ENCODE measurements around the gene EDARADD.
"Not testable (repeated sequence)": the region's sequence is repeated elsewhere in the genome, so short reads cannot be mapped to it uniquely, and the experiment has no call there.

EDARADD gene

DNA sequence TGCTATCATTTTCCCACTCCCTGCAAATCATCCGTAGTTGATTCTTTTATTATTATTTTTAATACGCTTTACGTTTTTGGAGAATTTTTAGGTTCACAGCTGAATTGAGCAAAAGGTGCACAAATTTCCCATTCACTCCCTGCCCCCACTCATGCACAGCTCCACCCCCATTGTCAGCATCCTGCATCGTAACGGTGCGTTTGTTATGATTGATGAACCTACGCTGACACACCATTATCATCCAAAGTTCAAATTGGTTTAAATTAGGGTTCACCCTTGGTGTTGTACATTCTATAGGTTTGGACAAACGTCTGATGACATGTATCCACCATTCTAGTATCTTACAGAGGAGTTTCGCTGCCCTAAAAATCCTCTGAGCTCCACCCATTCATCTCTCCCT lies 44.5 kb downstream of the EDARADD start:
- DNase-seq (ENCODE audit: low read depth) = no peak

DNA sequence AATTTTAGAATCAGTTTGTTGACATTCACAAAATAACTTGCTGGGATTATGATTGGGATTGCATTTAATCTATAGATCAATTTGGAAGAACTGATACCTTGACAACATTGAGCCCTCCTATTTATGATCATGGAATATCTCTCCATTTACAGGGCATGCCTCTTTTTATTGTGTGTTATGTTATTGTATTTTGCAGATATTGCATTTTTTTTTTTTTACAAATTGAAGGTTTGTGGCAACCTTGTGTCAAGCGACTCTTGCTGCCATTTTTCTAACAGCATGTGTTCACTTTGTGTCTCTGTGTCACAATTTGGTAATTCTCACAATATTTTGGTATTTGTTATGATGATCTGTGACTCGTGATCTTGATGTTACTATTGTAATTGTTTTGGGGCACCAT lies 46.3 kb downstream of the EDARADD start:
- no peak for DNase-seq (ENCODE audit: low read depth)

DNA sequence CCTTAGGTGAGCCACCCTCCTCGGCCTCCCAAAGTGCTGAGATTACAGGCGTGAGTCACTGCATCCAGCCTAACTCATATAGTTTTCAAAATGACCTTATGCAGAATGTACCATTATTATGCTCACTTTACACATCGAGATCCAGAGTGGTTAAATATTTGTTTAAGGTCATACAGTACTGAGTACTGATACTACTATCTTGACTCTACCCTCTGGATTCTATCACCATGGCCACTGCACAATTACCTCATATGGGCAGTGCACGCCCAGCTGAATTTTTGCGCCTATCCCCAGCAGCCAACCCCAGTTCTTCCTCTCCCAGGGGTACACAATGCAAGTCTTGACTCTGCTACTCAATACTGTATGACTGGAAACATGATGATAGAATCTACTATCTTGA lies 56.7 kb downstream of the EDARADD start:
- no peak for DNase-seq (ENCODE audit: low read depth)

DNA sequence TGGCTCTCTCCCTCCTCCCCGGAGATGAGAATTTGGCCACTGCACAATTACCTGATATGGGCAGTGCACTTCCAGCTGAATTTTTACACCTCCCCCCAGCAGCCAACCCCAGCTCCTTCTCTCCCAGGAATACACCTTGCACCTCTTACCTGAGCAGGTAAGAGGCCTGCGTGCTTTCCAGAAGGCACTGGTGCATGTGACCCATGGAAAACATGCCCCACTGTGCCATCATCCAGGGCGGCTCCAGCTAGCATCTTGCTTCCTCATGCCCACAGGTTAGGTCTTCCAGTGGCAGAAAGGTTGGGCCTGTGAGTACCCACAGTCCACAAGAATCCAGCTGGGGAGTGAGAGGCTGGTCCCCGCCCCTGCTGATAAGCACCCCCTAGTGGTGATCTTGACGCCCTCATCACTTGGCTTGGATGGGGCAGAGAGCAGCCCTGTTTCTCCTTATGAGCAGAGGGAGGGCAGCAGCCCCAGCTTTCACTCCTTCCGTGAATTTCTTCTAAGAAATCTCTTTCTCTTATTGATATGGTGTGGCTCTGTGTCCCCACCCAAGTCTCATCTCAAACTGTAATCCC lies 57.8 kb downstream of the EDARADD start:
- peak; percentile 15 for DNase-seq (ENCODE audit: low read depth)

DNA sequence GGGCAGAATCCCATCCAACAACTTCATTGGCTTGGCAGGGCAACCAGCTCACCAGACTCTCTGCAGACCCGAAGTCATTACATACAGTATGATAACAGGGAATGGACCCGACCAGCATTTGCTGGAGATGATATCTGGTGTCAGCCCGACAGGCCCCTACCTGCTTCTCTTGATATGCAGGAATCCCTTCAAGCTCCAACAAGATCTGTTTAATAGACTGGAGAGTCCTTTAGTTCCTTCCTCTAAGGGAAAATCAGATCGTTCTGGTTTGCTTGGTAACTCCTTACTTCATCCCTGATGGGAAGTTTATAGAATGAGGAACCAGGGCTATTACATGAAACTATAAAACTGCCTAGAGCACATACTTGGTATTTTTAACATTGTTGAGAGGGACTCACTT lies 61.2 kb downstream of the EDARADD start:
- no peak for DNase-seq (ENCODE audit: low read depth)

DNA sequence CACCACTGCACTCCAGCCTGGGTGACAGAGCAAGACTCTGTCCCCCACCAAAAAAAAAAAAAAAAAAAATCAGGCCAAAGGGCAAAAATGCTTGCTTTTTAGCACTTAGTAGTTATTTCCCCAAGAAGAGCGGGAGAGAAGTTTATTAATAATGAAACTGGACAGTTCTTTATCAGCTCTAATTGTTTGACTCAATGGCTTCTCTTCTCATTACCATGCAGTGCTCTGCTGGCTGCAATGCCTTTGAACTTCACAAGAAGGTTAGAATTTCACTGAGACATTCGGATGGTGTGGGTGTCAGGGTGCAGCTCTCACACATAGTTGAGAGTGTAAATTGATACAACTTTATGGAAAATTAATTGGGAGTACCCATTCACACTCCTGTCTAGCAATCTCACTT lies 63.7 kb downstream of the EDARADD start:
- DNase-seq (ENCODE audit: low read depth) = no peak

DNA sequence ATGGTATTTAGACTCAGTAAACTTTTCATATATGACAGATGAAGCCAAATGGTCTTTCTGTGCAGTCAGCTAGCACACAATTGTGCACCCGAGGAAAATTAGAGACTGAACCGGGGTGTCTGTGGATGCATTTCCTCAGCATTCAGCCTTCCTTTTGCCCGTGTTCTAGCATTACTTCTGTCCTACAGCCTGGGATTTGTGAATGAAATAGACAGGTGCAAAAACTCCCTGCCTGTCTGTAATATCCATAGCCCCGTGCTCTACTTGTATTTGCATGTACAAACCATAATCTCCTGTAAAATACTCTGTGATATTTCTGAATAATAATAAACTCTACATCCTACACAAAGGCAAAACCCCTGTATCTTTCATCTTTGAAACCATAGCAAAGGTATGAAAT lies 64.9 kb downstream of the EDARADD start:
- DNase-seq (ENCODE audit: low read depth) = no peak

DNA sequence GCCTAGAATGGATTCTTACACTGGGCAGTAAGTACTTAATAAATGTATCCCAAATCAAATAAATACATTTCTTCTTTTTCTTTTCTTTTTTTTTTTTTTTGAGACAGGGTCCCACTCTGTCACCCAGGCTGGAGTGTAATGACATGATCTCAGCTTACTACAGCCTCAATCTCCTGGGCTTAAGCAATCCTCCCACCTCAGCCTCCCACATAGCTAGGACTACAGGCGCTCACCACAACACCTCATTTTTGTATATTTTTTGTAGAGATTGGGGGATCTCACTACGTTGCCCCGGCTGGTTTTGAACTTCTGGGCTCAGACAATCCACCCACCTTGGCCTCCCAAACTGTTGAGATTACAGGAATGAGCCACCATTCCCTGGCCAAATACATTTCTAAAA lies 66.0 kb downstream of the EDARADD start:
- no peak for DNase-seq (ENCODE audit: low read depth)

DNA sequence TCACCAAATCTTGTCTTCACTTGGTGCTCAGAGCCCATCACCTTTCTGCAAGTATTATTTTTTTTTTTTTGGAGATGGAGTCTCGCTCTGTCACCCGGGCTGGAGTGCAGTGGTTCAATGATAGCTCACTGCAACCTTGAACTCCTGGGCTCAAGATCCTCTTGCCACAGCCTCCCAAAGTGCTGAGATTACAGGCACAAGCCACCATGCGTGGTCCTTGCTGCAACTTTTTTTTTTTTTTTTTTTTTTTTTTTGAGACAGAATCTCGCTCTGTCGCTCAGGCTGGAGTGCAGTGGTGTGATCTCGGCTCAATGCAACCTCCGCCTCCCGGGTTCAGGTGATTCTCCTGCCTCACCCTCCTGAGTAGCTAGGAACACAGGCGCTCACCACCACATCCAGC lies 70.1 kb downstream of the EDARADD start:
- not testable (repeated sequence) for DNase-seq (ENCODE audit: low read depth)

DNA sequence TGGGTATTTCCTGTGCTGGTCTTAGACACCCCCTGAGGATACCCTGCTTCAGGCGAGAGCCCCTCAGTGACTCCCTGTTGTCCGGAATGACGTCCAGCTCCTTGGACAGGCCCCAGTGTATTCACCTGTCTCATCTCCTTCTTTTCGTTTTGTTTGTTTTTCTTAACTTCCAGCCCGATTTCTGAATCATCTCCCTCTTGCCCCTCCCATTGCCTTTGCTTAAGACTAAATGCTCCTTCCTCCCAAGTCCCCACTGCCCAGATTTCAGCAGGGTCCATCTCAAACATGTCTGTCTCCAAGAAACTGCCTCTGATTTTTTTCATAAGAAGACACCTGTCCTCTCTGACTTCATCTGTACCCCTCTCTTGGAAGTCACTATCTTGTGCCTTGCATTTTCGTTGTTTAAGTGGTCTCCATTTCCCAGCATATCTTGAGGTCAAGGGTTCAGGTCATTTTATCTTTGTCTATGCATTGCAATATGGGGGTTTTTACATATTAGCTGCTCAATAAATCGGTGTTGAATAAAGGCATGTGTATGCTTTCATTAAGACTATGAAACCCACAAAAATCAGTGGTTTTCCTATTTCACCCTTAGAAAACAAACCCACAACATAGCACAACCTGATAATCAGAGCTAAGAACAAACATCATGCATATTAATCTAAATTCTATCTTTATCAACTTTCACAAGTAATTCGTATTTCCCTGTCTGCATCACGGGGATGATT lies 71.3 kb downstream of the EDARADD start:
- no peak for DNase-seq (ENCODE audit: low read depth)

DNA sequence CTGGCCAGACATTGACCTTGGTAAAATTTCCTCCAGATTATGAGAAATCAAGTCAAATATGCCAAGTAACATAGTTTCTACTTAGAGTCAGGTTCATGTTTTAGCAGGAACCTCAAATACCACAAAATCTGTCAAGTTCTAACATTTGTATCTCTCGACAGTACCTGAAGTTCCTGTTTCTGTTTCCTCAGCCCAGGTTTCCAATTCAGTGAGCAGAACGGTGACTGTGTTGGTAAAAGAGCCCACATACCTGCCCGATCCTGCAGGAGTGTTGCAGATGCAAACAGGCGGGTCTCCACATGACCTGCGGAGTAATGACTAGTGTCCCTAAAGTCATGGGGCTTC lies 71.8 kb downstream of the EDARADD start:
- no peak for DNase-seq (ENCODE audit: low read depth)

DNA sequence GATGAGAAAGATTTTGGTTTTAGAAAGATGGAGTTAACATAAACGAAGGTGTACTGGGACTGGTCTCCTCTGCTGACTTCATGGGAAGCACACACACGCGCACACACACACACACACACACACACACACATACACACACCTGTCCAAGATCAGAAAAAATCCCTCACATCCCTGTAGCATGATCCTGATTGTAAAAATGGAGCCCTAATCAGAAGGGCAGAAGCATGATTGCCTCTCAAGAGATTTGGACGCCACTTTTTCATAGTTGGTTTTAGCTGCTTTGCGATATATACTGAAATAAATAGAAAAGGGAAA lies 73.2 kb downstream of the EDARADD start:
- no peak for DNase-seq (ENCODE audit: low read depth)

DNA sequence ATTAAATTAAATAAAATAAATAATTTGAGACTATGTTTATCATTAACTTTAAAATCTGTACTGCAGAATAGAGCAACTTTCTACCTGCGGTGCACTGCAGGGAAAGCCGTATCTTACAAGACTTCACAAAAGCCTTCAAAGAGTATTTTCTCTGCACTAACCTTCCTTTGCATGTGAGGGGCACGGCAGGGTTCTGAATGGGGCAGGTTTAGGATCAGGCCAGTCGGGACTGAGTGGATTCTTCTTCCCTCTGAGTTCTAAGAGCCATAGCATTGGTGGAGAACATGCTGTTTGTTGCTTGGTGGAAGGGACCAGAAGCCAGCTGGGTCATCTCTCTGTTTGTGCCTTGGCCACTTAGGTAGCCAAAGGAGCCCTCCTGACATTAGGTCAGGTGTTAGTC lies 74.5 kb downstream of the EDARADD start:
- DNase-seq (ENCODE audit: low read depth) = no peak

DNA sequence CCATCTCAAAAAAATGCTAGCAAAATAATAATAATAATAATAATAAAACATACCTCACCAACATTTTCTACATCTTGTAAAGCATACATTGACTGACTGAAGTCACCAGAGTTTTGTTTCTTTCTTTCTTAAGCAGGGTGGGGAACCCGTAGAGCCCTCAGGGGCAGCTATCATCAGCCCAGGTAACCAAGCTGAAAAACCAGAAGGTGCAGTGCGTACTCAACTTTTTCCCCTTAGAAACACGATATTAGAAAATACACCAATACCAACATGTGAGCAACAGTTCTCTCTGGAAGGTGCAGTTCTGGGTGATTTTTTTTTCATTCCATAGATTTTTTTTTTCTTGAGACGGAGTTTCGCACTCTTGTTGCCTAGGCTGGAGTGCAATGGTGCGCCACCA lies 75.4 kb downstream of the EDARADD start:
- DNase-seq (ENCODE audit: low read depth) = no peak

DNA sequence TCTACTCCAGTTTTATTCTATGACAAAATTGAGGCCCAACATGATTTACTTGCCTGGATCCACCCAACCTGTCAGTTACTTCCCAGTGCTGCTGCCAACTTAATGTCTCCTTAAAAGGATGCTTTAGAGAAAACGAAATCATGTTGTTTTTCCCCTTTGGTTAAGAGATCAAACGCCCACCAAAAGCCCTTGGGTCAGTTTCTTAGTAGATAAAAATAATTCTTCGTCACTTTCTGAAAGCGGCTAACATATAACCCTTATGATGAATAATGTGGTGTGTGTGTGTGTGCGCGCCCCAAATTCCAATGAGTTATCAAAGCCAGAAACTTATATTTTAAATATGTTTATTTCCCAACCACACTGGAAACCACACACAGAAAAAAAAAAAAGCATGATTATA lies 77.0 kb downstream of the EDARADD start:
- no peak for DNase-seq (ENCODE audit: low read depth)

DNA sequence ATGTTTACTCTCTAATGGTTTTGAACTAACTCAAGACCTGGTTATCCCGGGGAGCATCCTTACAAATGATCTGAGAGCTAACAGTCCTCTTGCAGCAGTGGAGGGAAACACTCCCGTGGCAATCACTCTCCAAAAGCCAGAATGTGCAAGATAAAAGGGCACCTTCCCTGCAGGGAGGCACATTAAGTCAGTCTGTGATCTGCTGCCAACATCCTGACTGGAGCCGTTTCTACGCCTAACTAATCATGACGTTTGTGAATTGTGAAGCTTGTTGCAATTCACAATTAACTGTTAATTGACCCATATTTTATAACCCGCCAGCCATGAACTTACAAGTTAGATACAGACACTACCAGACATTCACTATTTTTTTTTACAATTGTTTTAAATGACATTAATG lies 77.6 kb downstream of the EDARADD start:
- no peak for DNase-seq (ENCODE audit: low read depth)

DNA sequence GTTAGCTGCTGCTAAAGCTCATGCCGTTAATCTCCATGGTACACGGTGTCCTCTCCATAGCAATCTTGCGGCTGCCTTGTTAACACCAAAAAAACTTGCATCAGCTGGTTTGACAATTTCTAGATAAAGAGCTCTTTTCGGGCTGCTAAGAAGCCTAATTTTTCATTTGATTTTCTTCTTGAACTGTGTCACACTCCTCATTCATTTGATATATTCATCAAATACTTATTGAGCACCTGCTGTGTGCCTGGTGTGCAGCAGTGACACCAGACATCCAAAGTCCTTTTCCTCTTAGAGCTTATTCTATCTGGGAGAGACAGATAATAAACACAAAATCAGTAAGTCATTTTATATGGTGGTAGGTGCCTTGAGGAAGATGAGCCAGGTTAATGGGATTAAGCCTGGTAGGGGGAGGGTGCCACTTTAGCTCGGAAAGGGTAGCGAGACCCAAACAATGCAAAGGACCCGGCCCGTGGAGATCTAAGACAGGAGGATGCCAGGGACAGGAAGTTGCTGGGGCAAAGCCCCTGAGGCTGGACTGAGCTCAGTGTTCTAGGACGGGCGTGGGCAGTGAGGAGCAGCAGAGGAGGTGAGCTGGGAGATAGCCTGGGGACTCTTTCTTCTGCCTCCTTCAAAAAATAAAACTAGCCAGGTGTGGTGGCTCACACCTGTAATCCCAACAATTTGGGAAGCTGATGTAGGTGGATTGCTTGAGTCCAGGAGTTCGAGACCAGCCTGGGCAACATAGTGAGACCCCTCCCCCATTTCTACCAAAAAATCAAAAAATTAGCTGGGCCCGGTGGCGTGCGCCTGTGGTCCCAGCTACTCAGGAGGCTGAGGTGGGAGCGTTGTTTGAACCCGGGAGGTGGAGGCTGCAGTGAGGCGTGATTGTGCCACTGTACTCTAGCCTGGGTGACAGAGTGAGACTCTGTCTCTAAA lies 79.0 kb downstream of the EDARADD start:
- no peak for DNase-seq (ENCODE audit: low read depth)

DNA sequence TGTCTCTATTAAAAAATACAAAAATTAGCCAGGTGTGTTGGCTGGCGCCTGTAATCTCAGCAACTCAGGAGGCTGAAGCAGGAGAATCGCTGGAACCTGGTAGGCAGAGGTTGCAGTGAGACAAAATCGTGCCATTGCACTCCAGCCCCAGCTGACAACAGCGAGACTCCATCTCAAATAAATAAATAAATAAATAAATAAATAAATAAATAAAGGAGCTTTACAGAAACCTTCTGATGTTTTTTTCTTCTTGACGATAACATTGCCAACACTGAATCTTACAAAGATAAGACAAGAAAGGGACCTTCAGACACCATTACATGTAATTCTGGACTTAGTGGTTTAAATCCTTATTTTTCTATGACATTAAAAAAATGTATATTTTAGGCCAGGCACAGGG lies 81.9 kb downstream of the EDARADD start:
- no peak for DNase-seq (ENCODE audit: low read depth)

DNA sequence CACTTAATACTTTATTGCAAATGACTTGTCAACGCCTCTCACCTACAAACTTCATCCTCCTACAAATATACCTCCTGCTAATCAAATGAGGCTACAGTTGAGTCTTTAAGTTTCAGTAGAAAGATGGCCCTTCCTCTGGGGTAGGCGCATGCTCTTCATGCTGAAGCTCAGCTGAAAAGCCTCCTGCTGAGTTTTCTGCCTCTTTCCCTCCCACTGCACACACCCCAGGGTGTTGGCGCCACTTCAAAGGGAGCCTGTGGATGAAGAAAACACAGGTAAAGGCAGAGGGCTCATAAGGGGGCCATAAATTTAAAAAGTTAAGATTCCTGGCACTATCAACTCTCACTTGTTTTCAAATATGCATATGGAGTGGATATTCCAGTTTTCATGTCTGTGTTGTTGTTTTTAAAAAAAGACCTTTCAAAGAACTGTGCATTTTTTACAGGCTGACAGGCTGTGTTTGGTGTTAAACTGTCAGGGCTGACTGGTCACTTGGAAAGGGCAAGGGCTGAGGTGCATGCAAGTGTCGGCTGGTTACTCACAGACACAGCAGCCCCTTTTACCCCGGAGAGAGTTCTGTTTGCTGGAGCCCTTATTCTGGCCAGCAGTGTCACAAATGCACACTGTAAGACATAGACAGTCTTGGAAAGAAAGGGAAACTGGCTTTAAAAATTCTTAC lies 86.8 kb downstream of the EDARADD start:
- DNase-seq (ENCODE audit: low read depth) = no peak

DNA sequence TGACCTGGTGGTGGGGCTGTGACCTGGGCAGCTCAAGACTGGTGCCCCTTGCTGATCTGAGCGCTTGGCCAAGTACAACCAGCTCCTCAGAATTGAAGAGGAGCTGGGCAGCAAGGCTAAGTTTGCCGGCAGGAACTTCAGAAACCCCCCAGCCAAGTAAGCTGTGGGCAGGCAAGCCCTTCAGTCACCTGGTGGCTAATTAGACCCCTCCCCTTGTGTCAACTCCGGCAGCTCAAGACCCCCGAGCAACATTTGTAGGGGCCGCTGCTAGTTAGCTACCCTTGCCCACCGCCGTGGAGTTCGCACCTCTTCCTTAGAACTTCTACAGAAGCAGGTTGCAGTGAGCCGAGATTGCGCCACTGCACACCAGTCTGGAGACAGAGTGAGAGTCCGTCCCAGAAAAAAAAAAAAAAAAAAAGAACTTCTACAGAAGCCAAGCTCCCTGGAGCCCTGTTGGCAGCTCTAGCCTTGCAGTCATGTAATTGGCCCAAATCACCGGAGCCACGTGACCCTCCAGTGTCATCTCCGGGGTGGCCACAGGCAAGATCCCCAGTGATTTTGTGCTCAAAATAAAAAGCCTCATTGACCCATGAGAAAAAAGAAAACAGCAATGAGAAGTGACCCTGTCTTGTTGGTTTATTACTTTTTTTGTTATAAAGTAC lies 90.4 kb downstream of the EDARADD start:
- no peak for DNase-seq (ENCODE audit: low read depth)

DNA sequence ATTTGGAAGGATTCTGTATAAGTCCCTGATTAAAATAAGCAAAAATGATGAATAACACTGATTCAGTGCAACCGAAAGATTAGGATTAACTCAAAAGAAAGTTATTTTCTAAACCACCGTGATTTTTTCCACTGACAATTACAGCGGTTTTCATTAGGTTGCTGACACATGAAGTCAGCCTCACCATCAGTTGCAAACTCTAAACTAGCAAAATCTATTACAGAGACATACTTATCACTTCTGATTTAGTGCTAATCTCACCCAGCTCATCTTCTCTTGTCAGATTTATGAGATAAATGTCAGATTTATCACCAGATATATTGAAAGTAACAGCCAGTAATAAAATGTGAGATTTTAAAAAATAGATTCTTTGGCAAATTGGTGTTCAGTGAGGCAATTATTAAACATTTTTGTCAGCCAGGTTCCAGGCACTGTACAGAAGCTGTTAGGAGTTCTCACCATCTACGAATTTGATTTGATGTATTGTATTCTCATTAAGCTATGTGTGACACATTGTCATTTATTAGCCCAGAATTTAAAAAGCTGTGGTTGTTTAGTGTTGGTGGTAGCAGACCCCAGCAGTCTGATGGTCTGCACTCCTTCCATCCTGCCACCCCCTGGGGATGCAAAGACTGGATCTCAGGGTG lies 92.4 kb downstream of the EDARADD start:
- no peak for DNase-seq (ENCODE audit: low read depth)

DNA sequence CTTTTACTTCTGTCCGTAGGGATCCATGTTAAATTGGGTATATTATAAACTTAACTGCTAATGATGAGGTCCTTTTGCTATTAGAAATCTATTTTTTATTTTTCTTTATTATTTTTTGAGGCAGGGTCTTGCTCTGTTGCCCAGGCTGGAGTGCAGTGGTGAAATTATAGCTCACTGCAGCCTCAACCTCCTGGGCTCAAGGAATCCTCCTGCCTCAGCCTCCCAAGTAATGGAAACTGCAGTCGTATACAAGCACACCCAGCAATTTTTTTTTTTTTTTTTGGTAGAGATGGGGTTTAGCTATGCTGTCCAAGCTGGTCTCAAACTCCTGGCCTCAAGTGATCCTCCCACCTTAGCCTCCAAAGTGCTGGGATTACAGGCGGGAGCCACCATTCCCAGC lies 95.1 kb downstream of the EDARADD start:
- DNase-seq (ENCODE audit: low read depth) = not testable (repeated sequence)
